LNCaP clone FGC (cell line): Measurements from ENCODE around the gene TBC1D13.

Experiments
- DNase-seq: peaks from one replicate; pipeline ENCODE4 v3.0.0-alpha.2; 2011; ENCODE audit warnings: low read depth
- H3K4me3 ChIP-seq: 2 replicates; pipeline ENCODE4 v1.5.1; 2011; ENCODE audit warnings: mild to moderate bottlenecking, low read depth, low read length, control low read depth
- TF ChIP-seq, protein P1 (sequence below): IDR thresholded peaks from 2 replicates; pipeline ENCODE4 v1.5.1; 2012; ENCODE audit warnings: mild to moderate bottlenecking; ENCODE audit not compliant: control insufficient read depth, insufficient read depth; ENCODE audit errors: extremely low read depth

TBC1D13 gene

DNA sequence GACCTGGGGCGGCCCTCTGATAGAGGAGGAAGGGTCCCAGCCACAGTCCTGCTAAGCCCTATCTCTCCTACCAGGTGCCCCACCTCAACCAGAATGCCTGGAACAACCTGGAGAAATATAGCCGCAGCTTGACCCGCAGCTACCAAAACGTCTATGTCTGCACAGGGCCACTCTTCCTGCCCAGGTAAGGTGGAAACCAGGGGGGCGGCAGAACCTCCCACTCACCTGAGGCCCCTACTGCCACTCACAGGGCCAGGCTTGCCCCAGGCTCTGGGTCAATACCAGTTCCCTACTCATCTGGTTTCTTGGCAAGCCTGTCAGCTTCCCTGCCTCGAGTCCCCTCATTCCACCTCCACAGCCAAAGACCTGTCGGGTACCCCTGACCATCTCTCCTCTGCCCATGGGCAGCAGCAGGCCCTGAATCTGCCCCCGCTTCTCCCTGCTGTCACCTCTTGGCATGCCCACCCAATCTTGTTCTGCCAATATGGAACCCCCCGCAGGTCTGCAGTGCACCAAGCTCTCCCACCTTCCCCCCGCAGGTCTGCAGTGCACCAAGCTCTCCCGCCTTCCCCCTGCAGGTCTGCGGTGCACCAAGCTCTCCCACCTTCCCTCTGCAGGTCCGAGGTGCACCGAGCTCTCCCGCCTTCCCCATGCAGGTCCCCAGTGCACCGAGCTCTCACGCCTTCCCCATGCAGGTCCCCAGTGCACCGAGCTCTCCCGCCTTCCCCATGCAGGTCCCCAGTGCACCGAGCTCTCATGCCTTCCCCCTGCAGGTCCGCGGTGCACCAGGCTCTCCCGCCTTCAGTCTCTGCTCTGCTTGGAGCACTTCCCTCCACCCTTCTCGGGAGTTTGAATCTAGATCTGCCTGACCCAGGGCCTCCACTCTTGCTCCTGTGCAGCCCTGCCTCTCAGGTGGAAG, 33.9 kb downstream of the TBC1D13 start:
- no peak for DNase-seq
- no peak overlapping the region for H3K4me3 ChIP-seq
- TF ChIP-seq, protein P1, sequence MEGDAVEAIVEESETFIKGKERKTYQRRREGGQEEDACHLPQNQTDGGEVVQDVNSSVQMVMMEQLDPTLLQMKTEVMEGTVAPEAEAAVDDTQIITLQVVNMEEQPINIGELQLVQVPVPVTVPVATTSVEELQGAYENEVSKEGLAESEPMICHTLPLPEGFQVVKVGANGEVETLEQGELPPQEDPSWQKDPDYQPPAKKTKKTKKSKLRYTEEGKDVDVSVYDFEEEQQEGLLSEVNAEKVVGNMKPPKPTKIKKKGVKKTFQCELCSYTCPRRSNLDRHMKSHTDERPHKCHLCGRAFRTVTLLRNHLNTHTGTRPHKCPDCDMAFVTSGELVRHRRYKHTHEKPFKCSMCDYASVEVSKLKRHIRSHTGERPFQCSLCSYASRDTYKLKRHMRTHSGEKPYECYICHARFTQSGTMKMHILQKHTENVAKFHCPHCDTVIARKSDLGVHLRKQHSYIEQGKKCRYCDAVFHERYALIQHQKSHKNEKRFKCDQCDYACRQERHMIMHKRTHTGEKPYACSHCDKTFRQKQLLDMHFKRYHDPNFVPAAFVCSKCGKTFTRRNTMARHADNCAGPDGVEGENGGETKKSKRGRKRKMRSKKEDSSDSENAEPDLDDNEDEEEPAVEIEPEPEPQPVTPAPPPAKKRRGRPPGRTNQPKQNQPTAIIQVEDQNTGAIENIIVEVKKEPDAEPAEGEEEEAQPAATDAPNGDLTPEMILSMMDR, result no peak

DNA sequence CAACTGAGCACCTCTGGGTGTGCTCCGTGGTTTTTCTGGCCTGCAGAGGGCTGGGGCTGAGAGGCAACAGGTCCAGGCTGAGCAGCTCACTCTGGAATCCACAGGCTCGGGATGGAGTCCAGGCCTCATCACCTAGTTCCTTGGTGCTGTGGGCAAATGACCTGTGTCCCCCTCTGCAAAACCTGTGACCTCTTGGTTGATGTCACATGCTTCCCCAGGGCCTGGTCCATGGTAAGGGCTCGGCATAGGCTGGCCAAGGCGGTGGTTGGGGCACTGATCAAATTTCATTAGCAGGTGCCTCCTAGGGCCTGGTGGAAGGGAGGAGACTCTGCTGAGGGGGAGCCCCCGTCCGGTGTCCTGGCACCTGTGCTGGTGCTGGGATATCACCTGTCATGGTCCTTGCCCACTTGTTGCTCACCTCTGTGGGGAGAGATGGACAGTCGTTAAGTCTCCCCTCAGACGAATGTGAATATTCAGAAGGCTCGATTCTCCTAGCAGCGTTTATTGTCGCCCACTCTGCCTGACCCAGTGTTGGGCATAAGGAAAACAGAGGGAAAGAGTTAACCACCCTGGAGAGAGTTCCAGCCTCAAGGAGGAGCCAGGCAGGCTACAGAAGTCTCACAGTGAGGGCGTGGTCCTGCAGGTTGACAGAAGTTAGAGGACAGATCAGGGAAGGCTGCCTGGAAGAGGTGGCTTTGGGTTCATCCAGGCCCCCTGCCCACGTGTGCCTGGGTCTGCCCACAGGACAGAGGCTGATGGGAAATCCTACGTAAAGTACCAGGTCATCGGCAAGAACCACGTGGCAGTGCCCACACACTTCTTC, 34.7 kb downstream of the TBC1D13 start:
- H3K4me3 ChIP-seq, result no peak overlapping the region
- TF ChIP-seq, protein P1, result no peak

DNA sequence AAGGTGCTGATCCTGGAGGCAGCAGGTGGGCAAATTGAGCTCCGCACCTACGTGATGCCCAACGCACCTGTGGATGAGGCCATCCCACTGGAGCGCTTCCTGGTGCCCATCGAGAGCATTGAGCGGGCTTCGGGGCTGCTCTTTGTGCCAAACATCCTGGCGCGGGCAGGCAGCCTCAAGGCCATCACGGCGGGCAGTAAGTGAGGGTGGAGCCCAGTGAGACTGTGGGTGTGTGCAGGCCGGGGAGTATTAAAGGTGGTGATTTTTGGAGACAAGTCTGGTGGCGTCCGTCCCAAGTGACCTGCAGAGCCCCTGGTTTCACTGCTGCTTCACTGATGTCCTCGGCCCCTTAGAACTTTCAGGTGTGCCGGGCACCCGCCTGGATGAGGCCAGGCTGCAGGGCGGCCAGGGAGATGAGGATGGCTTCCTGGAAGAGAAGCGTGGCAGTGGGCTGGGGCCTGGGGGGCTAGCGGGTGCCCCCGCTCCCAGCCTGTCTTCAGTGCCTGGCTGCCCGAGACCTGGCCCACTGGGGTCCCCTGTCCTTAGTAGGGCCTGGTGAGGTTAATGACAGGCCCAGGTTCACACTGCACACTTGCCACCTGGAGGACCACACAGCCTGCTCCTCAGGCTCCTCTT, 35.5 kb downstream of the TBC1D13 start:
- H3K4me3 ChIP-seq, result no peak overlapping the region
- DNase-seq, result no peak
- TF ChIP-seq, protein P1, result no peak

More for the DNA sequence above, 34.7 kb downstream of the TBC1D13 start:
- DNase-seq, result no peak

DNA sequence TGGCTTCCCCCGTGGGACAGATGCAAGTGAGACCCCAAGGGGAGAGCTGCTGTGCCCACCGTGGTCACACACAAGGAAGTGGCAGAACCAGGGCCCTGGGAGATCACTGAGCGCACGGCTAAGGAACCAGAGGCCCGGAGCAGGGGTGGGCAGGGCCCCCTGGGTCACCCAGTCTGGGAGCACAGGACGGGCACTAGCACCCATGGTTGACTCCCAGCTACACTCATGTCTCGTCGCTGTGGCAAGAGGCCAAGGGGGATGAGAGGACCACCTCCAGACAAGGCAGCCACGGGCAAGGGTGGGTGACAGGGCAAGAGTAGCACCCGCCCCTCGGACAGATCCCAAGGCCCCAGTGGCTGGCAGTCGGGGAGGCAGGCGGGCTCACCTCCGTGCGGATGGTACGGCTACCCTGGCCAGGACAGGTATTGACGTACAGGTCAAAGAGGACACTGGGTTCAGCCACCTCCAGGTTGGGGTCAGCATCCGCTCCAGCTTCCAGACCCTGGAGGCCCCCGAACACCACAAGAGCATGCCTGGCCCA, 36.4 kb downstream of the TBC1D13 start:
- H3K4me3 ChIP-seq, result no peak overlapping the region
- DNase-seq, result no peak
- TF ChIP-seq, protein P1, result no peak

DNA sequence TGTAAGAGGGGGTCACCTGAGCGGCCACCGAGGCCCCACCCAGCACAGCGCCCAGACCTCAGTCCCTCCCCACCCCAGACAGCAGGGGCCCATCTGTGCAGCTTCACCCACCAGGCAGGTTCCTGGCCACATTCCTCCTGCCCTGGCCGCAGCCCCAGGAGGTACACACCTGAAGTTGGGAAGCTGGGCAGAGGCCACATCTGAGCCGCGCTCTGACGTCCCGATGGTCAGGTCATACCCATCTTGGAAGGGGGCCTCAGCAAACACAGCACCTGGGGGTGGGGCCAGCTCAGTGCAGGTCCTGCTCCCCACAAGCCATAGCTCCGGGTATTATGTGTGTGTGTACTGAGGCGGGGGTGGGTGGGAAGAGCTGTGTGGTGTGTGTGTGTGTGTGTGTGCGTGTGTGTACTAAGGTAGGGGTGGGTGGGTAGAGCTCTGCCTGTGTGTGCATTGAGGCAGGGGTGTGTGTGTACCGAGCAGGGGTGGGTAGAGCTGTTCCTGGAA, 36.9 kb downstream of the TBC1D13 start:
- TF ChIP-seq, protein P1, result no peak
- no peak overlapping the region for H3K4me3 ChIP-seq
- DNase-seq, result no peak

DNA sequence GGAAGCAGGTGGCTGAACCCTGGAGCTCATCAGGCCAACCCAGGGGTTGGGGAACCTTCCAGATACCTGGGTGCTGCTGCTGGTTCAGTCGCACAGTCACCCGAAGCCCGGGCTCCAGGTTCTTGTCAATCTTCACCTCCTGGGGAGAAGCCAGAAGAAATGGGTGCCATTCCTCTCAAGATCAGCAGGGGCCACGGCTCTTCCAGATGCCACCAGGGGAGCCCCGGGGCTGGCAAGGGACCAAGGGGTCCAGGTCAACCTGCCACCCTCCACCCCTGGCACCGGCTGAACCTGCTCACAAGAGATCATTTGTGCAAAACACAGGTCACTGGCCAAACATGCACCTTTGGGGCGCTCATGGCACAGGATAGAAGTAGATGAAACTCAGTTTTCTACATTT, 37.9 kb downstream of the TBC1D13 start:
- DNase-seq, result no peak
- TF ChIP-seq, protein P1, result no peak
- H3K4me3 ChIP-seq, result no peak overlapping the region
